Measurements from ENCODE around the gene NFASC.
A peak's percentile ranks its signal among the peaks of the same experiment; 100 is the strongest.

The NFASC gene

DNA sequence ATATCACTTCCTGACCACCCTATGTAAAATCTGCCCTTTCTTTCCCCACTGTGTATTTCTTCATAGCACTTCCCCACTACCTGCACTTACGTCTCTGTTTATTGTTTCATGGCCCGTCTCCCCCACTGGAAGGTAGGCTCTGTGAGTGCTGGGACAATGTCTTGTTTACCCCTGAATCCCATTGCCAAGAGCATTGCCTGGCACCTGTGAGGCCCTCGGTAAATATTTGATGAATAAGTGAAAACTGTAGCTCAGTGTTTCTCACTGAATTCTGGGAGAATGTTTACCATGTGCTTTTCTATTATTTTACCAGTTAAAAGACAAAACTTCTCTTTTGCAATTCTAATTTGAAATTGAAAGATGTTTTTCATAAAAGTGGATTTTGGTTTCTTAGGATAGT lies 11.8 kb downstream of the NFASC start:
- TF ChIP-seq, protein P1, sequence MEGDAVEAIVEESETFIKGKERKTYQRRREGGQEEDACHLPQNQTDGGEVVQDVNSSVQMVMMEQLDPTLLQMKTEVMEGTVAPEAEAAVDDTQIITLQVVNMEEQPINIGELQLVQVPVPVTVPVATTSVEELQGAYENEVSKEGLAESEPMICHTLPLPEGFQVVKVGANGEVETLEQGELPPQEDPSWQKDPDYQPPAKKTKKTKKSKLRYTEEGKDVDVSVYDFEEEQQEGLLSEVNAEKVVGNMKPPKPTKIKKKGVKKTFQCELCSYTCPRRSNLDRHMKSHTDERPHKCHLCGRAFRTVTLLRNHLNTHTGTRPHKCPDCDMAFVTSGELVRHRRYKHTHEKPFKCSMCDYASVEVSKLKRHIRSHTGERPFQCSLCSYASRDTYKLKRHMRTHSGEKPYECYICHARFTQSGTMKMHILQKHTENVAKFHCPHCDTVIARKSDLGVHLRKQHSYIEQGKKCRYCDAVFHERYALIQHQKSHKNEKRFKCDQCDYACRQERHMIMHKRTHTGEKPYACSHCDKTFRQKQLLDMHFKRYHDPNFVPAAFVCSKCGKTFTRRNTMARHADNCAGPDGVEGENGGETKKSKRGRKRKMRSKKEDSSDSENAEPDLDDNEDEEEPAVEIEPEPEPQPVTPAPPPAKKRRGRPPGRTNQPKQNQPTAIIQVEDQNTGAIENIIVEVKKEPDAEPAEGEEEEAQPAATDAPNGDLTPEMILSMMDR (IDR thresholded peaks at IDR 0.05; ENCODE audit: control insufficient read depth, extremely low read depth, insufficient read depth), result no peak
- peak; percentile 80 for DNase-seq (ENCODE audit: low read depth)
- no peak overlapping the region for H3K4me3 ChIP-seq (ENCODE audit: low read depth, low read length)

DNA sequence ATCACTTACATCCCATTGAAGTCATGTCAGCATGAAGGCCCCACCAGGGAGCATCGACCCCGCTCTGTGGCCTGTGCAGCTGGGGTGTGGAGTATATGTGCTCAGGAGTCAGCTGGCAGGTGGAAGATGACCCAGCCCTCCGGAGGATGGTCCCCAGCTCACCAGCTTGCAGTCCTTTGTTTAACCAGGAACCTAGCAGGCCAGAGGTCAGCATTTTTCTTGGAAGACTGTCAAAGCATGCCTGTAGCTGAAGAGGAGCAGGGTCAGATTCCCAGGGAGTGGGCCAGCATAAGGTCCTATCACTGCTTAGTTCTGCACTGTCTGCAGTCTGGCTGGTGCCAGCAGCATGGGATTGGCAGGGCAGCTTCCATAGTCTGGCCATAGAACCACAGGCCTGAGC lies 12.7 kb downstream of the NFASC start:
- TF ChIP-seq, protein P1 (IDR thresholded peaks at IDR 0.05; ENCODE audit: control insufficient read depth, extremely low read depth, insufficient read depth), result no peak
- peak; percentile 49 for DNase-seq (ENCODE audit: low read depth)
- H3K4me3 ChIP-seq (ENCODE audit: low read depth, low read length), result no peak overlapping the region

DNA sequence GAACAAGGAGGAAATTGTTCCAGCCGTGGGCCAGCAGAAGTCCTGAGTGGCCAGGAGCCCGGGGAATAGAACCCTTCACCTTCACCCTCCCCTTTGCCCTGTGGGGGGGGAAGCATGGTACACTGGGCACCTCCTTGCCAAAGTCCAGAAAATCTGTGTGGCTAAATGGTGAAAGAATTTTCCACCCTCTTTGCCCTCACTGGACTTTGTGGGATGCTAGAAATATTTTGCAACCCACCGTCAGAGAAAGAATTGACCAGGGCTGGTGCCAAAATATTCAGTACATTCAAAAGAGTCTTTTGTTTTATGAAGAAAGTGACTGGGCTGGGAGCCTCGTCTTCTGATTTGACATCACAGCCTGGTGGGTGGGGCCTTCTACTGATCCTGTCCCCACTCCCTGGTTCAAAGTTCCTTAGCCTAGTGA lies 14.6 kb downstream of the NFASC start:
- TF ChIP-seq, protein P1 (IDR thresholded peaks at IDR 0.05; ENCODE audit: control insufficient read depth, extremely low read depth, insufficient read depth), result no peak
- DNase-seq (ENCODE audit: low read depth), result no peak
- H3K4me3 ChIP-seq (ENCODE audit: low read depth, low read length), result no peak overlapping the region

DNA sequence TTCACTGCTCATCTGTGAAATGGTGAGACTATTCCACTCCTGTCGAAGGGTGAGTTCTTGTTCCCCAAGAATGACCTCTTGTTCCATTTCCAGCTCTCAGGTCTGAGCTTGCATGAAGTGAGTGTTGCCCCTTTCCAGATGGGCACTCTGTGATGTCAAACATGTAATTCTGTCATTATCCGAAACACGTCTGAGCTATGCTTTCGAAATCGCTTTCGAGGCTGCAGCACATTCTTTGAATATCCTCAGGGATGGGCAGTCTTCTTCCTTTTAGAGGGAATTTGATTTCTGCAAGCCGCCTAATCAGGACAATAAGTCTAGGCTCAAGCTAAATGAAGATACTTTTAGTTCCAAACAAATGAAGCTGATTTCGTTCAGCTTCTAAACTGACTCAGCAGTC lies 15.1 kb downstream of the NFASC start:
- no peak for DNase-seq (ENCODE audit: low read depth)

DNA sequence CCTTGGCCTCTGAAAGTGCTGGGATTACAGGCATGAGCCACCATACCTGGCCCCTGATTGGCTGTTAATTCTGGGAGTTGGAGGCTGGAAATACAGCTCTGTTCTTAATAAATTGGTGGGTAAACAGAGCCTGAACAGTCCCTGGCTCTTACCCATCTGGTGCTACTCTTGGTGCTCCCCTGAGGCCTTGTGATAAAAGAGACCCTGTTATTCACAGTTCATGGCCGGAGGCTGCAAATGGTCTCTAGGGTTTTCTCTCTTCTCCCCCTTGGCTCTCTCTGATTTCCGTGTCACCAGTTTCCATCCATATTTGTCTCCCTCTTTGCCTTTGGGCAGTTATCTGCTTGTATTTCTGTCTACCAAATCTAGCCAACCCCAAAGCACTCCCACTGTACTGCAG lies 17.2 kb downstream of the NFASC start:
- no peak overlapping the region for H3K4me3 ChIP-seq (ENCODE audit: low read depth, low read length)
- DNase-seq (ENCODE audit: low read depth), result no peak
- TF ChIP-seq, protein P1 (IDR thresholded peaks at IDR 0.05; ENCODE audit: control insufficient read depth, extremely low read depth, insufficient read depth), result no peak

More for the DNA sequence above, 15.1 kb downstream of the NFASC start:
- H3K4me3 ChIP-seq (ENCODE audit: low read depth, low read length), result no peak overlapping the region
- TF ChIP-seq, protein P1 (IDR thresholded peaks at IDR 0.05; ENCODE audit: control insufficient read depth, extremely low read depth, insufficient read depth), result no peak

DNA sequence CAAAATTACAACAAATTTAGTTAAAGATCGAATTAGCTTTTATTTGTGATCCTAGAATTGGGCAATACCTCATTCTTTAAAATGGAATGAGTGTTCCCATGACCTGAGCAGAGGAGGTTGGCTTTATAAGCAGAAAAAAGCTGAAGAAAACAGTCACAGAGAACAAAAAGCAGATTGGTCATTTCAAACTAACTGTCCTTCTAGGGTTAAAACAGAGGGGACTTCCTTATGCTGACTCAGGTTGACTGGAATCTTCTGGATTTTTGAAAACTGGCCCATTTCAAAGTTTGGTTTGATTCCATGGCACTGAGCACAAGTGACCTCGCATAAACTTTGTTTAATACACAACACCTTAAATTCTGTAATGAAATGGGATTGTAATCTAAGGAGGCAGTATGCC lies 17.6 kb downstream of the NFASC start:
- no peak for DNase-seq (ENCODE audit: low read depth)
- no peak overlapping the region for H3K4me3 ChIP-seq (ENCODE audit: low read depth, low read length)
- TF ChIP-seq, protein P1 (IDR thresholded peaks at IDR 0.05; ENCODE audit: control insufficient read depth, extremely low read depth, insufficient read depth), result no peak

DNA sequence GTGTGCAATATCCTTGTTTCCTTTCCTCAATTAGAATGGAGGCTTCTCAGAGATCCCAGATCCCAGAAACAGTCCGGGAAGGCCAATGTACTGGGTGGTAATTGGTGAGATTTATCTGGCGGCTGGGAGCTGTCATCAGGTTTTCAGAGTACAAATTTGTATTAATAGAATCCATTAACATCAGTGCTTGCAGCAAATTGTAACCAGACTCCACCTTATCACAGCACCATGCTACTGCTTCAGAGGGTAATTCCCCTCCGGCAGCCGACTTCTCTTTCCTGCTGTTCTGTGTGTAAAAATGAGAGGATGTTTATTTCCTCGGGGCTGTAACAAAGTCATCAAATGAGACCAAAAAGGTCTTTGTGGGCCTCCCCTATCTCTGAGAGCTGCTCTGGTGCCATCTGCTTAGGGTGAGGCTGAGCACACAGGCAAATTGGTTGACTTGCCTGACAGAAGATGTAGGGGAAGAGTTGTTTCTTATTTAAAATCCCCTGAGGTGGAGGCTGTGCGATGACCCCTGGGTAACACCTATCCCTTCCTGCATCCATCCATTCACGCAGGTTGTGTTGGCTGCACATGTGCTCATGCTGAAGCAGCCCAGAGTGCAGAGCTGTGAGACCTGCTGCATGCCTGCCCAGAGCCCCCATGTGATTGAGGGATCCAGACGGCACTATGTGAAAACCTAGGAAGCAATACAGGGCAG lies 19.2 kb downstream of the NFASC start:
- TF ChIP-seq, protein P1 (IDR thresholded peaks at IDR 0.05; ENCODE audit: control insufficient read depth, extremely low read depth, insufficient read depth), result no peak
- DNase-seq (ENCODE audit: low read depth), result no peak
- H3K4me3 ChIP-seq (ENCODE audit: low read depth, low read length), result no peak overlapping the region

All from LNCaP clone FGC (cell line).